Adrenal gland (tissue), 12 donors: ENCODE measurements around the gene ACSF3. TPM values are rescaled to one million over a fixed set of nuclear protein-coding genes. Genes with fewer than 3 reads are reported as not detected.
"Not testable (repeated sequence)": the region's sequence is repeated elsewhere in the genome, so short reads cannot be mapped to it uniquely, and the experiment has no call there.

ENCODE experiments used
- DNase-seq, 7 donors: peaks; one replicate each; pipeline ENCODE4 v3.0.0-alpha.2; 2019 to 2020
- H3K27ac ChIP-seq, 5 donors: fragments of 200-600 bp; sonication (generic) in 4 of 5; 1 replicate in 3 of 5; 2 replicates in 2 of 5; pipeline versions ENCODE4 v1.5.1 to v1.8.0; 2016 to 2020; ENCODE audit warnings: mild to moderate bottlenecking in 1 of 5
- H3K27me3 ChIP-seq: fragments of 200-600 bp; 2 replicates; pipeline ENCODE4 v1.8.0; 2021
- H3K36me3 ChIP-seq, 2 donors: fragments of 200-600 bp; replicated peaks in 1 of 2; 1 replicate in 1 of 2; 2 replicates in 1 of 2; pipeline versions ENCODE4 v1.5.1 to v1.8.0; 2018 to 2022
- H3K4me1 ChIP-seq, 2 donors: fragments of 200-600 bp; replicated peaks in 1 of 2; 1 replicate in 1 of 2; 2 replicates in 1 of 2; pipeline versions ENCODE4 v1.5.1 to v1.8.0; 2018 to 2021
- H3K4me3 ChIP-seq, 4 donors: fragments of 200-600 bp; sonication (generic) in 3 of 4; one replicate each; pipeline ENCODE4 v1.5.1; 2016 to 2018
- H3K9me3 ChIP-seq, 3 donors: fragments of 200-600 bp; sonication (generic) in 1 of 3; replicated peaks in 1 of 3; 1 replicate in 2 of 3; 2 replicates in 1 of 3; pipeline versions ENCODE4 v1.5.1 to v1.8.0; 2016 to 2021
- POLR2A ChIP-seq, 2 donors: fragments of 450-650 bp; IDR thresholded peaks; one replicate each; pipeline ENCODE4 v1.6.1; 2017; ENCODE audit warnings: antibody characterized with exemption in 2 of 2, mild to moderate bottlenecking in 2 of 2, moderate library complexity in 1 of 2
- WGBS, 4 donors: extraction: QIAGEN DNeasy Blood & Tissue Kit in 2 of 4; methylation state at CpG; one replicate each; pipeline versions ENCODE4 v1.1.5 to v1.1.7; 2013 to 2017; 5-methylcytosine and 5-hydroxymethylcytosine counted together
- intact Hi-C, 2 donors: fragments of 100-400 bp; cut with DNase I; formaldehyde crosslinking; loops; one replicate each; pipeline versions ENCODE4 v1.14.1 to v1.15.0; 2022 to 2023
- polyA plus RNA-seq, 3 donors: library from polyadenylated mRNA; stranded (reverse); fragments of 200-250 nt in 2 of 3; fragments of 350-450 nt in 1 of 3; fragmentation: Illumina TruSeq in 1 of 3; extraction: RNeasy Lipid Tissue Mini Kit (QIAGEN cat#74804) in 1 of 3; gene quantifications; one replicate each; pipeline ENCODE4 v1.2.3, GENCODE V29; 2013 to 2014
- total RNA-seq, 9 donors: library from RNA; depleted of rRNA in 4 of 9; stranded (reverse); fragments of >200 nt in 4 of 9; fragments of 120-200 nt in 1 of 9; fragmentation: NEBNext Ultra II Directional in 1 of 9; extraction: Animal tissue kit (Norgen Biotek cat#: 25700) in 1 of 9; gene quantifications; one replicate each; pipeline versions ENCODE4 v1.1.0 to v1.2.4, GENCODE V29; 2013 to 2023
- TF ChIP-seq, protein P1 (sequence below), 6 experiments: fragments of 450-650 bp in 4 of 6; fragments of 200-600 bp in 2 of 6; sonication (generic) in 1 of 6; IDR thresholded peaks; 1 replicate in 5 of 6; 2 replicates in 1 of 6; pipeline versions ENCODE4 v1.5.1 to v1.8.0; 2016 to 2021; ENCODE audit warnings: antibody characterized with exemption in 6 of 6, mild to moderate bottlenecking in 2 of 6, moderate library complexity in 1 of 6
- donor health status: healthy with polysubstance abuse.
- donor health status: Bipolar disorder and iron deficiency.
- donor health status: DM: yes; HTN: yes; CAD: no.
- donor health status: DM: no; HTN: no; CAD: no.
- donor health status: DM: no; HTN: no; CAD: no.
- donor health status: DM: yes; HTN: yes; CAD: no.

ACSF3 gene
- total and polyA plus RNA-seq, 12 donors = 32.4 to 90.3 (median 57.0) TPM

DNA sequence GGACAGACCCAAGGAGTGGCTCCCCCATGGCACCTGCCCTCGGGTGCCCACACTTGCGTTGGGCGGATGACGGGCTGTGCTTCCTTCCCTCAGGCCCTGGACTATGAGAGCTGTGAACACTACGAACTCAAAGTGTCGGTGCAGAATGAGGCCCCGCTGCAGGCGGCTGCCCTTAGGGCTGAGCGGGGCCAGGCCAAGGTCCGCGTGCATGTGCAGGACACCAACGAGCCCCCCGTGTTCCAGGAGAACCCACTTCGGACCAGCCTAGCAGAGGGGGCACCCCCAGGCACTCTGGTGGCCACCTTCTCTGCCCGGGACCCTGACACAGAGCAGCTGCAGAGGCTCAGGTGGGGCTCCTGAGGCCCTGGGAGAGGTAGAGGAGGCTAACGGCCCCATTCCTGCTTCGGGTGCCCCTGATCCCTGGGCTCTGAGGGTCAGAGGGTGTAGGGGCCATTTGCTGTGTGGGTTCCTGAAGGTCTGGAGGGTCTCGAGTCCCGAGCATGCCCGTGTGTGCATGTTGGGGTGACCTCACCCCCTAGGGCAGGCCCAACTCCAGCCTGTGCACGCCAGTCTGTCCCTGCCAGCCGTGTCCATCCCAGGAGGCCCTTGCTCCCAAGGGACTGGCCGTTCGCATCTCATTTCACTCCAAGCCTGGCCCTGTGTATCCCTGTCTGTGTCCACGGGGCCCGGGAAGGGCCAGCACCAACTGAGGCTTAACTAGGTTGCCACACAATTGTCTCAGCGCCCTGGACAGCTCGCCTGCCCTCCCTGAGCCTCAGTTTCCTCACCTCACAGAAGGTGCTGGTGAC, 96.7 kb downstream of the ACSF3 start:
- WGBS, 4 donors = 76 to 81% (median 80%) methylated on average over 14 to 28 of the region's 28 CpGs
- intact Hi-C loops = no loop called here
- DNase-seq = peak in 1 of 7 donors; percentile 15

DNA sequence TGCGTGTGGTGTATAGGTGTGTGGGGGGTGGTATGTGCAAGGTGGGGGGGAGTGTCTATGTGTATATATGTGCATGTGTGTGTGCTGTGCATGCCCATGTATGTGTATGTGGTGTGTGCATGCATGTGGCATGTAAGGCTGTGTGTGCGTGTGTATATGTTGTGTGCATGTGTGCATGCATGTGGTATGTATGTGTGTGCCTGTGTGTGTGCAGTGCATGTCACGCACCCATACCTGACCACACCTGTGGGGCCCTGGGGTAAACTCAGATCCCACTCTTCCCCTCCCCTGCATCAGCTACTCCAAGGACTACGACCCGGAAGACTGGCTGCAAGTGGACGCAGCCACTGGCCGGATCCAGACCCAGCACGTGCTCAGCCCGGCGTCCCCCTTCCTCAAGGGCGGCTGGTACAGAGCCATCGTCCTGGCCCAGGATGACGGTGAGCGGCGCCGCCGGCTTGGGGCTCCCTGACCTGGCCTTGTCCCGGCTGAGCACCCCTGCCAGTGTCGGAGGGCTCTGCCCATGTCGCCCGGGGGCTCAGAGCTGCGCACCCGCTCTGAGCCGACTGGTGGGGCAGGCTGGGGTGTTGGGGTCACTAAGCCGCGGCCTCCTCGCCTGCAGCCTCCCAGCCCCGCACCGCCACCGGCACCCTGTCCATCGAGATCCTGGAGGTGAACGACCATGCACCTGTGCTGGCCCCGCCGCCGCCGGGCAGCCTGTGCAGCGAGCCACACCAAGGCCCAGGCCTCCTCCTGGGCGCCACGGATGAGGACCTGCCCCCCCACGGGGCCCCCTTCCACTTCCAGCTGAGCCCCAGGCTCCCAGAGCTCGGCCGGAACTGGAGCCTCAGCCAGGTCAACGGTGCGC, 97.6 kb downstream of the ACSF3 start:
- no peaks in the 10 kb centered on the region for H3K9me3 ChIP-seq
- DNase-seq = no peak
- 45 to 62% (median 47%) methylated on average over 6 to 44 of the region's 44 CpGs for WGBS, 4 donors
- peaks cover 8% of the 10 kb centered on the region in 2 donors for H3K4me1 ChIP-seq
- no peaks in the 10 kb centered on the region for H3K36me3 ChIP-seq
- no peak for TF ChIP-seq POLR2A (IDR thresholded peaks at IDR 0.05)
- TF ChIP-seq, protein P1, sequence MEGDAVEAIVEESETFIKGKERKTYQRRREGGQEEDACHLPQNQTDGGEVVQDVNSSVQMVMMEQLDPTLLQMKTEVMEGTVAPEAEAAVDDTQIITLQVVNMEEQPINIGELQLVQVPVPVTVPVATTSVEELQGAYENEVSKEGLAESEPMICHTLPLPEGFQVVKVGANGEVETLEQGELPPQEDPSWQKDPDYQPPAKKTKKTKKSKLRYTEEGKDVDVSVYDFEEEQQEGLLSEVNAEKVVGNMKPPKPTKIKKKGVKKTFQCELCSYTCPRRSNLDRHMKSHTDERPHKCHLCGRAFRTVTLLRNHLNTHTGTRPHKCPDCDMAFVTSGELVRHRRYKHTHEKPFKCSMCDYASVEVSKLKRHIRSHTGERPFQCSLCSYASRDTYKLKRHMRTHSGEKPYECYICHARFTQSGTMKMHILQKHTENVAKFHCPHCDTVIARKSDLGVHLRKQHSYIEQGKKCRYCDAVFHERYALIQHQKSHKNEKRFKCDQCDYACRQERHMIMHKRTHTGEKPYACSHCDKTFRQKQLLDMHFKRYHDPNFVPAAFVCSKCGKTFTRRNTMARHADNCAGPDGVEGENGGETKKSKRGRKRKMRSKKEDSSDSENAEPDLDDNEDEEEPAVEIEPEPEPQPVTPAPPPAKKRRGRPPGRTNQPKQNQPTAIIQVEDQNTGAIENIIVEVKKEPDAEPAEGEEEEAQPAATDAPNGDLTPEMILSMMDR (IDR thresholded peaks at IDR 0.05) = no peak
- no peaks in the 10 kb centered on the region for H3K27me3 ChIP-seq
- H3K27ac ChIP-seq = no peak overlapping the region
- intact Hi-C loops = no loop called here
- peak overlapping the region in 1 of 4 donors; percentile 52 for H3K4me3 ChIP-seq

More for the DNA sequence above, 96.7 kb downstream of the ACSF3 start:
- Histone ChIP-seq H3K4me1 (peaks cover 8% of the 10 kb centered on the region in 2 donors), H3K27ac (no peak overlapping the region), H3K4me3 (no peak overlapping the region), H3K27me3 (no peaks in the 10 kb centered on the region), H3K9me3 (no peaks in the 10 kb centered on the region), H3K36me3 (no peaks in the 10 kb centered on the region)
- no peak for TF ChIP-seq POLR2A (IDR thresholded peaks at IDR 0.05)

DNA sequence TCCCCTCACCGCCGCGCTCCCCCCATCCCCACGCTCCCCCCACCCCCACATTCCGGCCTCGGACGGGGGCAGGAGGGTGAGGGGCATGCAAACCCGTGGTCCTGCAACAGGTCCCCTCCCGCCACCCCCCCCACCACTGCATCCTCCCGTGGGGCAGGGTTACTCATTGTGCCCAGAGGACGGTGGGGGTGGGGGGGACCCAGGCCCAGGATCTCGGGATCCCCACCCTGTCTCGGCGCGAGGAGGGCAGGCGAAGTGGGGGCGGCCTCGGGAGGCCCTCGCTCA, 98.2 kb downstream of the ACSF3 start:
- intact Hi-C loops = no loop called here
- TF ChIP-seq, protein P1 (IDR thresholded peaks at IDR 0.05) = no peak
- TF ChIP-seq POLR2A (IDR thresholded peaks at IDR 0.05) = no peak
- Histone ChIP-seq H3K4me3 (peak overlapping the region in 2 of 4 donors; percentile 22 to 52), H3K27me3 (no peaks in the 10 kb centered on the region), H3K4me1 (peaks cover 8% of the 10 kb centered on the region in 2 donors), H3K9me3 (no peaks in the 10 kb centered on the region), H3K36me3 (no peaks in the 10 kb centered on the region), H3K27ac (no peak overlapping the region)
- WGBS, 4 donors = 2 to 4% methylated on average over 15 to 19 of the region's 19 CpGs; no CpG with 5 or more reads in 2 of the 4 donors
- DNase-seq = no peak

DNA sequence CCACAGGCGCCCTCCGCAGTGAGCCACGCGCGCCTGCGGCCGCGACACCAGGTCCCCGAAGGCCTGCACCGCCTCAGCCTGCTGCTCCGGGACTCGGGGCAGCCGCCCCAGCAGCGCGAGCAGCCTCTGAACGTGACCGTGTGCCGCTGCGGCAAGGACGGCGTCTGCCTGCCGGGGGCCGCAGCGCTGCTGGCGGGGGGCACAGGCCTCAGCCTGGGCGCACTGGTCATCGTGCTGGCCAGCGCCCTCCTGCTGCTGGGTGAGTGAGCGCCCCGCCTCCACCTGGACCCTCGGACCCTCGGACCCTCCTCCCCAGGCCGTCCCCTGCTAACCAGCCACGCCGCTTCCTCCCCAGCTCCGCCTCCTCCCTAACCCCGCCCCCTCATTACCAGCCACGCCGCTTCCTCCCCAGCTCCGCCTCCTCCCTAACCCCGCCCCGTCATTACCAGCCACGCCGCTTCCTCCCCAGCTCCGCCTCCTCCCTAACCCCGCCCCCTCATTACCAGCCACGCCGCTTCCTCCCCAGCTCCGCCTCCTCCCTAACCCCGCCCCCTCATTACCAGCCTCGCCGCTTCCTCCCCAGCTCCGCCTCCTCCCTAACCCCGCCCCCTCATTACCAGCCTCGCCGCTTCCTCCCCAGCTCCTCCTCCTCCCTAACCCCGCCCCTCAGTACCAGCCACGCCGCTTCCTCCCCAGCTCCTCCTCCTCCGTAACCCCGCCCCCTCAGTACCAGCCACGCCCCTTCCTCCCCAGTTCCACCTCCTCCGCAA, 98.7 kb downstream of the ACSF3 start:
- 0 to 11% (median 6%) methylated on average over 16 to 63 of the region's 63 CpGs for WGBS, 4 donors
- H3K9me3 ChIP-seq, H3K27ac ChIP-seq, H3K36me3 ChIP-seq, intact Hi-C loops, H3K4me1 ChIP-seq, H3K27me3 ChIP-seq: not testable (repeated sequence)
- TF ChIP-seq, protein P1 (IDR thresholded peaks at IDR 0.05) = peak in 1 of 6 experiments; percentile 1
- peak in 5 of 7 donors; percentile 62 to 91 (median 86) for DNase-seq
- H3K4me3 ChIP-seq = peak overlapping the region in 2 of 4 donors; percentile 22 to 52
